Endothelial cell of umbilical vein (primary cell): Measurements from ENCODE around the gene ARHGEF37. TPM values are rescaled to one million over a fixed set of nuclear protein-coding genes. Genes with fewer than 3 reads are reported as not detected.

Experiments
- BruUV-seq: library from RNA; stranded (reverse); fragments of 400-500 nt; replicated peaks from 2 replicates; lab custom pipeline; 2021; lab: Mats Ljungman, UMichigan
- CTCF ChIA-PET: fragments of 300-600, 350-600 bp; sonication (Branson Sonifier 250); formaldehyde crosslinking; loops from one replicate; lab custom pipeline; 2021; ENCODE audit warnings: antibody characterized with exemption, inconsistent platforms; lab: Charles Lee
- POLR2A ChIA-PET: fragments of 300-600, 350-600 bp; sonication (Branson Sonifier 250); formaldehyde crosslinking; loops from one replicate; lab custom pipeline; 2021; ENCODE audit warnings: antibody characterized with exemption, inconsistent platforms; lab: Charles Lee
- DNase-seq: peaks from one replicate; pipeline ENCODE4 v3.0.0-alpha.2; 2011; ENCODE audit warnings: low read depth, low spot score
- FAIRE-seq: peaks from 2 replicates; lab custom pipeline; 2011; peaks lifted over from hg19 to GRCh38; lab: Jason Lieb, UNC
- H2AFZ ChIP-seq: 2 replicates; pipeline ENCODE4 v1.6.0; 2012; ENCODE audit warnings: low read depth, low read length, control low read depth, inconsistent platforms
- H3K27ac ChIP-seq: 2 replicates; pipeline ENCODE4 v1.5.1; 2011; ENCODE audit warnings: low read depth, mild to moderate bottlenecking, control low read depth, low read length, moderate library complexity; ENCODE audit not compliant: insufficient read depth
- H3K27me3 ChIP-seq, 2 experiments: 2 replicates each; pipeline versions ENCODE4 v1.6.0 to v1.6.1; 2011; ENCODE audit warnings: low read length in 2 of 2, mixed read lengths in 1 of 2; ENCODE audit not compliant: control insufficient read depth in 2 of 2, insufficient read depth in 2 of 2
- H3K36me3 ChIP-seq, 2 experiments: 2 replicates in 1 of 2; 3 replicates in 1 of 2; pipeline ENCODE4 v1.5.1; 2011; ENCODE audit warnings: low read length in 2 of 2, mild to moderate bottlenecking in 1 of 2, moderate library complexity in 1 of 2; ENCODE audit not compliant: control insufficient read depth in 2 of 2, insufficient read depth in 2 of 2; ENCODE audit errors: extremely low read depth in 1 of 2
- H3K4me1 ChIP-seq: 3 replicates; pipeline ENCODE4 v1.5.1; 2011; ENCODE audit warnings: mild to moderate bottlenecking, low read length; ENCODE audit not compliant: control insufficient read depth, insufficient read depth; ENCODE audit errors: extremely low read depth
- H3K4me2 ChIP-seq: 2 replicates; pipeline ENCODE4 v1.6.1; 2011; ENCODE audit warnings: low read length, control low read depth, mixed read lengths; ENCODE audit not compliant: insufficient read depth
- H3K4me3 ChIP-seq, 3 experiments: fragments of 200-600 bp in 1 of 3; sonication (generic), shearing (Covaris generic) in 1 of 3; replicated peaks in 1 of 3; 2 replicates each; pipeline ENCODE4 v1.5.1; 2011 to 2016; ENCODE audit warnings: control low read depth in 3 of 3, low read length in 3 of 3, mild to moderate bottlenecking in 2 of 3, inconsistent platforms in 1 of 3, low read depth in 1 of 3, moderate library complexity in 1 of 3; ENCODE audit not compliant: insufficient read depth in 1 of 3
- H3K79me2 ChIP-seq: 2 replicates; pipeline ENCODE4 v1.6.0; 2012; ENCODE audit warnings: low read length, inconsistent platforms; ENCODE audit not compliant: control insufficient read depth, insufficient read depth
- H3K9ac ChIP-seq: replicated peaks from 2 replicates; pipeline ENCODE3; 2011; ENCODE audit warnings: low read length, control low read depth; ENCODE audit not compliant: insufficient read depth; ENCODE audit errors: extremely low read depth
- H3K9me1 ChIP-seq: replicated peaks from 3 replicates; pipeline ENCODE4 v1.6.0; 2011; ENCODE audit warnings: mild to moderate bottlenecking, low read length; ENCODE audit not compliant: control insufficient read depth, insufficient read depth; ENCODE audit errors: extremely low read depth
- H3K9me3 ChIP-seq: replicated peaks from 2 replicates; pipeline ENCODE4 v1.5.1; 2012; ENCODE audit warnings: low read length, inconsistent platforms; ENCODE audit not compliant: control insufficient read depth, insufficient read depth
- H4K20me1 ChIP-seq: replicated peaks from 2 replicates; pipeline ENCODE3; 2011; ENCODE audit warnings: mild to moderate bottlenecking, low read length; ENCODE audit not compliant: control insufficient read depth, insufficient read depth; ENCODE audit errors: extremely low read depth
- EZH2 ChIP-seq: IDR thresholded peaks from 2 replicates; pipeline ENCODE4 v1.6.1; 2012; ENCODE audit warnings: borderline replicate concordance, low read depth, mild to moderate bottlenecking, moderate library complexity, low read length, inconsistent platforms; ENCODE audit not compliant: severe bottlenecking
- GATA2 ChIP-seq: IDR thresholded peaks from 2 replicates; pipeline ENCODE4 v1.7.0; 2011; ENCODE audit warnings: low read depth, mild to moderate bottlenecking, moderate library complexity, mixed read lengths, low read length; ENCODE audit not compliant: insufficient read length, insufficient read depth
- MYC ChIP-seq: IDR thresholded peaks from one replicate; pipeline ENCODE4 v1.6.1; 2011; ENCODE audit warnings: mild to moderate bottlenecking, low read depth, low read length
- dilution Hi-C: fragments of 300-500 bp; cut with MboI; formaldehyde crosslinking; loops from one replicate; pipeline ENCODE4 v1.15.0; 2019; ENCODE audit warnings: low sequenced_read_pairs; ENCODE audit not compliant: extremely low pct_ligation_motif_present
- intact Hi-C: fragments of 100-400 bp; cut with micrococcal nuclease; formaldehyde crosslinking; loops from one replicate; pipeline ENCODE4 v1.10.0; 2022
- polyA plus RNA-seq, 4 experiments: library from polyadenylated mRNA; depleted of rRNA in 3 of 4; stranded (reverse) in 3 of 4; unstranded in 1 of 4; fragments of >200 nt; gene quantifications; 2 replicates each; pipeline versions ENCODE4 v1.2.1 to v1.2.3, GENCODE V29; 2011 to 2012; ENCODE audit warnings: missing spikeins in 1 of 4
- total RNA-seq: library from RNA; stranded (reverse); gene quantifications from 2 replicates; pipeline ENCODE4 v1.2.3, GENCODE V29; 2021
- TF ChIP-seq, protein P1 (sequence below), 2 donors: IDR thresholded peaks; 1 replicate in 1 of 2; 2 replicates in 1 of 2; pipeline ENCODE4 v1.5.1; 2011; ENCODE audit warnings: low read length in 2 of 2, mild to moderate bottlenecking in 2 of 2, moderate library complexity in 2 of 2, control low read depth in 1 of 2, inconsistent platforms in 1 of 2, low read depth in 1 of 2; ENCODE audit not compliant: insufficient read depth in 1 of 2; ENCODE audit errors: extremely low read depth in 1 of 2

The ARHGEF37 gene
- total and polyA plus RNA-seq, 2 donors (not counting 3 experiments of a cell fraction or from before 2014, with no cell fraction given), result 4.9 to 7.0 TPM

DNA sequence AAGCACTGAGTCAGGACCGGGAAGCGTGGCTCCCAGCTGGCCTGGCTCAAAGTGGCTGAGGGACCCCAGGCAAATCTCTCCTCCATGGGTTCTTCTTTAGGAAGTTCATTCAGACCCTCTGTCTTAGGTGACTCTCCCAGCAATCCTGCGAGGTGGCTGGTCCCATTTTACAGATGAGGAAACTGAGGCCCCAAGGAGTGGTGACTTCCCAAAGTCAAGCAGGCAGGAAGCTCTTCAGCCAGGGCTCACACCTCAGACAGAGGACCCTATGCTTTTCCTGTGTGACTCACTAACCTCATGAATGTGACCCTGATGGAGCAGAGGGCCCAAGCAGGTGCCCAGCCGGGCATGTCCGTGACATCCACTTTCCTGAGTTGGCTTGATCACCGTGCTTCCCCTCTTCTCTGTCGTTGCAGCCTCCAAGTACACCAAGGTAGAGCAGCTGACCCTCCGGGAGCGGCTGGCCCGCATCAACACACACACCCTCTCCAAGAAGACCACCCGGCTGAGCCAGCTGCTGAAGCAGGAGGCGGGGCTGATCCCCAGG is 36.5 kb downstream of the ARHGEF37 start:
- no peaks in the 10 kb centered on the region for H3K9me1 ChIP-seq
- H3K9me3 ChIP-seq, result no peaks in the 10 kb centered on the region
- no peaks in the 10 kb centered on the region for H3K79me2 ChIP-seq
- FAIRE-seq (no peak), DNase-seq (no peak)
- no peak overlapping the region for H2AFZ ChIP-seq
- H4K20me1 ChIP-seq, result no peaks in the 10 kb centered on the region
- TF ChIP-seq GATA2 (no peak), MYC (no peak)
- intact Hi-C loops, result loop anchor here (1.0 to 5.0 kb wide), 7 partner anchors 37 to 236 kb away; partner anchors contain the start of genes ARHGEF37 and CSNK1A1
- ChIA-PET CTCF (interaction anchor here (0.7 to 4.8 kb wide), 28 partner anchors 8 to 252 kb away, joined by 3 to 71 read pairs (median 6); partner anchors contain the start of genes ARHGEF37 and CSNK1A1), POLR2A (no interaction called here)
- no peak overlapping the region for H3K27ac ChIP-seq
- peaks cover 6% of the 10 kb centered on the region for H3K4me1 ChIP-seq
- BruUV-seq, result no TSS peak
- H3K36me3 ChIP-seq, result peaks cover 0 to 11% of the 10 kb centered on the region in 2 experiments
- no peak overlapping the region for H3K9ac ChIP-seq
- no peaks in the 10 kb centered on the region for H3K27me3 ChIP-seq
- dilution Hi-C loops, result no loop called here
- no peak overlapping the region for H3K4me2 ChIP-seq
- no peak overlapping the region for H3K4me3 ChIP-seq

DNA sequence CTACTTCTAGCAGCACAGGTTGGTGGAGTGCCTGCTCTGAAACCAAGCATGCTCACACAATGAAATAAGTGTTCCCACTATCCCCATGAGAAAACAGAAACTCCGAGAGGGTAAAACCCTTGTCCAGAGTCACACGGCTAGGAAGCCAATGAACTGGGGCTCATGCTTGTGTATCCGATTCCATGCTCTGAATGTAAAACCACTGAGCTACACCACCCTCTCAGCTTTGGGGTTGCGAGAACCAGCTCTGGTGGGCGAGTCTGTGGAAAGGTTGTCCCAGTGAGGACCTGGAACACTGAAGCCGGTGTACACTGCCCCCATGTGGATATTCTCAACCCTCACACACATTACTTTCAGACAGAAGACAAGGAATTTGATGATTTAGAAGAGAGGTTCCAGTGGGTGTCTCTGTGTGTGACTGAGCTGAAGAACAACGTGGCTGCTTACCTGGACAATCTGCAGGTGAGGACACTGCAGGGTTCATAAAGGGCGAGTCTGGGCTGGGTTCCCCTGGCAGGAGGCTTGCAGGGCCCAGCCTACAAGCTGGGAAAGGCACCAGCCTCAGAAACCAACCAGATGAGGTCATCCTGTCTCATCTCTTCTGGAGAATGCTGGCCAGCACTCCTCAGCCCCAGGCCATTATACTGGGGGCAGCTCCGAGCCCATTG is 37.4 kb downstream of the ARHGEF37 start:
- Histone ChIP-seq H3K9ac (no peak overlapping the region), H4K20me1 (no peaks in the 10 kb centered on the region), H3K4me3 (no peak overlapping the region), H3K36me3 (peaks cover 0 to 11% of the 10 kb centered on the region in 2 experiments), H3K27me3 (no peaks in the 10 kb centered on the region), H3K4me1 (peaks cover 6% of the 10 kb centered on the region), H3K9me1 (no peaks in the 10 kb centered on the region), H2AFZ (no peak overlapping the region), H3K9me3 (no peaks in the 10 kb centered on the region), H3K79me2 (no peaks in the 10 kb centered on the region), H3K27ac (no peak overlapping the region), H3K4me2 (no peak overlapping the region)
- CTCF ChIA-PET, result interaction anchor here (0.6 to 4.8 kb wide), 45 partner anchors 9 to 373 kb away, joined by 3 to 71 read pairs (median 5); partner anchors contain the start of genes ARHGEF37 and CSNK1A1
- dilution Hi-C loops (no loop called here), intact Hi-C loops (loop anchor here (1.0 to 5.0 kb wide), 7 partner anchors 37 to 236 kb away; partner anchors contain the start of genes ARHGEF37 and CSNK1A1)
- TF ChIP-seq EZH2 (no peak), GATA2 (no peak)
- TF ChIP-seq, protein P1, sequence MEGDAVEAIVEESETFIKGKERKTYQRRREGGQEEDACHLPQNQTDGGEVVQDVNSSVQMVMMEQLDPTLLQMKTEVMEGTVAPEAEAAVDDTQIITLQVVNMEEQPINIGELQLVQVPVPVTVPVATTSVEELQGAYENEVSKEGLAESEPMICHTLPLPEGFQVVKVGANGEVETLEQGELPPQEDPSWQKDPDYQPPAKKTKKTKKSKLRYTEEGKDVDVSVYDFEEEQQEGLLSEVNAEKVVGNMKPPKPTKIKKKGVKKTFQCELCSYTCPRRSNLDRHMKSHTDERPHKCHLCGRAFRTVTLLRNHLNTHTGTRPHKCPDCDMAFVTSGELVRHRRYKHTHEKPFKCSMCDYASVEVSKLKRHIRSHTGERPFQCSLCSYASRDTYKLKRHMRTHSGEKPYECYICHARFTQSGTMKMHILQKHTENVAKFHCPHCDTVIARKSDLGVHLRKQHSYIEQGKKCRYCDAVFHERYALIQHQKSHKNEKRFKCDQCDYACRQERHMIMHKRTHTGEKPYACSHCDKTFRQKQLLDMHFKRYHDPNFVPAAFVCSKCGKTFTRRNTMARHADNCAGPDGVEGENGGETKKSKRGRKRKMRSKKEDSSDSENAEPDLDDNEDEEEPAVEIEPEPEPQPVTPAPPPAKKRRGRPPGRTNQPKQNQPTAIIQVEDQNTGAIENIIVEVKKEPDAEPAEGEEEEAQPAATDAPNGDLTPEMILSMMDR (IDR thresholded peaks at IDR 0.05; ENCODE audit: extremely low read depth in 1 of 2, insufficient read depth in 1 of 2, low read depth in 1 of 2, low read length in 2 of 2), result peak; percentile 67 to 75
- peak; percentile 70 for DNase-seq
- no TSS peak for BruUV-seq
- FAIRE-seq, result peak; percentile 92
- POLR2A ChIA-PET, result no interaction called here
